ENCODE data around the gene LIN28A. TPM values are rescaled to one million over a fixed set of nuclear protein-coding genes. Genes with fewer than 3 reads are reported as not detected.

Gene LIN28A
- total RNA-seq, 4 donors from 2014 or later, result not detected

DNA sequence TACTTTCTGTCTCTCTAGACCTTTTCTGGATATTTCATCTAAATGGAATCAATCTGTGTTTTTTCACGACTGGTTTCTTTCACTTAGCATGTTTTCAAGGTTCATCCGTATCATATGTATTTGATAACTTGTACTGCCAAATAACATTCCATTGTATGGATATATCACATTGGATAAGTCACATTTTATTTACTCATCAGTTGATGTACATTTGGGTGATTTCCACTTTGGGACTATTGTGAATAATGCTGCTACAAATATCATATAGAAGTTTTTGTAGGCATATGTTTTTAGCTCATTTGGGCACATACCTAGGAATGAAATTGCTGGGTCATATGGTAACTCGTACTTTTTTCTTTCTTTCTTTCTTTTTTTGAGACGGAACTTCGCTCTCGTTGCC lies 68.4 kb downstream of the LIN28A start:
- H3K4me3 ChIP-seq, result no peak overlapping the region
- peaks cover 0 to 16% (median 7%) of the 10 kb centered on the region in 4 donors for H3K4me1 ChIP-seq
- no peaks in the 10 kb centered on the region for H3K27me3 ChIP-seq
- H3K27ac ChIP-seq, result no peak overlapping the region
- peaks cover 3 to 59% (median 5%) of the 10 kb centered on the region in 3 donors for H3K36me3 ChIP-seq
- DNase-seq (ENCODE audit: low spot score in 2 of 2), result no peak
- TF ChIP-seq POLR2A (IDR thresholded peaks at IDR 0.05), result no peak
- TF ChIP-seq, protein P1, sequence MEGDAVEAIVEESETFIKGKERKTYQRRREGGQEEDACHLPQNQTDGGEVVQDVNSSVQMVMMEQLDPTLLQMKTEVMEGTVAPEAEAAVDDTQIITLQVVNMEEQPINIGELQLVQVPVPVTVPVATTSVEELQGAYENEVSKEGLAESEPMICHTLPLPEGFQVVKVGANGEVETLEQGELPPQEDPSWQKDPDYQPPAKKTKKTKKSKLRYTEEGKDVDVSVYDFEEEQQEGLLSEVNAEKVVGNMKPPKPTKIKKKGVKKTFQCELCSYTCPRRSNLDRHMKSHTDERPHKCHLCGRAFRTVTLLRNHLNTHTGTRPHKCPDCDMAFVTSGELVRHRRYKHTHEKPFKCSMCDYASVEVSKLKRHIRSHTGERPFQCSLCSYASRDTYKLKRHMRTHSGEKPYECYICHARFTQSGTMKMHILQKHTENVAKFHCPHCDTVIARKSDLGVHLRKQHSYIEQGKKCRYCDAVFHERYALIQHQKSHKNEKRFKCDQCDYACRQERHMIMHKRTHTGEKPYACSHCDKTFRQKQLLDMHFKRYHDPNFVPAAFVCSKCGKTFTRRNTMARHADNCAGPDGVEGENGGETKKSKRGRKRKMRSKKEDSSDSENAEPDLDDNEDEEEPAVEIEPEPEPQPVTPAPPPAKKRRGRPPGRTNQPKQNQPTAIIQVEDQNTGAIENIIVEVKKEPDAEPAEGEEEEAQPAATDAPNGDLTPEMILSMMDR (IDR thresholded peaks at IDR 0.05), result no peak
- TF ChIP-seq EP300 (IDR thresholded peaks at IDR 0.05), result no peak
- H3K9me3 ChIP-seq, result no peaks in the 10 kb centered on the region
- WGBS, 2 donors, result 91 to 94% methylated on average over 6 of the region's 6 CpGs

Other genes starting within 250 kb of the LIN28A start
- gene C1orf232, start 241.9 kb upstream of the LIN28A start, total RNA-seq, result not detected
- gene ZNF593, start 240.9 kb upstream of the LIN28A start, total RNA-seq, result 10 to 100 TPM; 24.9 to 46.5 (median 38.2) TPM
- not detected for gene ZNF593OS, start 239.0 kb upstream of the LIN28A start, total RNA-seq
- gene CNKSR1, start 233.3 kb upstream of the LIN28A start, total RNA-seq, result 1 to 10 TPM in 3 of 4 donors, not detected in 1; 2.6 to 5.7 (median 4.0) TPM
- not detected for gene CATSPER4, start 220.2 kb upstream of the LIN28A start, total RNA-seq
- gene CEP85, start 176.6 kb upstream of the LIN28A start, total RNA-seq, result 10 to 100 TPM; 14.9 to 23.7 (median 20.0) TPM
- gene SH3BGRL3, start 130.7 kb upstream of the LIN28A start, total RNA-seq, result 10 to 100 TPM; 49.6 to 97.2 (median 56.0) TPM
- 10 to 100 TPM; 13.8 to 48.3 (median 19.7) TPM for gene UBXN11, start 104.2 kb upstream of the LIN28A start, total RNA-seq
- 1 to 10 TPM in 1 of 4 donors, not detected in 3; 4.8 TPM for gene CD52, start 92.9 kb upstream of the LIN28A start, total RNA-seq
- gene CRYBG2, start 56.7 kb upstream of the LIN28A start, total RNA-seq, result under 1 TPM in 1 of 4 donors, not detected in 3; under 0.01 TPM
- gene ZNF683, start 38.1 kb upstream of the LIN28A start, total RNA-seq, result not detected
- gene DHDDS, start 21.5 kb downstream of the LIN28A start, total RNA-seq, result 10 to 100 TPM; 24.7 to 45.4 (median 32.8) TPM
- gene HMGN2, start 61.6 kb downstream of the LIN28A start, total RNA-seq, result 100 to 1,000 TPM; 165 to 237 (median 207) TPM
- 10 to 100 TPM; 10.7 to 37.2 (median 13.5) TPM for gene RPS6KA1, start 118.9 kb downstream of the LIN28A start, total RNA-seq

All from tibial nerve (tissue), 4 donors.